Lower lobe of right lung (tissue), 2 donors: ENCODE results near the gene SMYD4. TPM values are rescaled to one million over a fixed set of nuclear protein-coding genes. Genes with fewer than 3 reads are reported as not detected.
A peak's percentile ranks its signal among the peaks of the same experiment; 100 is the strongest.

ENCODE experiments used
- ATAC-seq, 2 donors: fragments of 200-7000 bp; cut with Tn5 transposase; one replicate each; pipeline ENCODE4 v1.9.1; 2020 to 2022; ENCODE audit warnings: mild to moderate bottlenecking in 2 of 2, moderate library complexity in 2 of 2
- DNase-seq: peaks from one replicate; pipeline ENCODE4 v3.0.0-alpha.2; 2020
- H3K27ac ChIP-seq: fragments of 200-600 bp; one replicate; pipeline ENCODE4 v1.8.0; 2022
- H3K27me3 ChIP-seq: fragments of 200-600 bp; one replicate; pipeline ENCODE4 v1.8.0; 2022; ENCODE audit warnings: low read depth
- H3K36me3 ChIP-seq: fragments of 200-600 bp; one replicate; pipeline ENCODE4 v1.8.0; 2022; ENCODE audit warnings: mild to moderate bottlenecking
- H3K4me1 ChIP-seq: fragments of 200-600 bp; one replicate; pipeline ENCODE4 v1.8.0; 2022
- H3K4me3 ChIP-seq: fragments of 200-600 bp; one replicate; pipeline ENCODE4 v1.8.0; 2022; ENCODE audit warnings: mild to moderate bottlenecking
- H3K9me3 ChIP-seq: fragments of 200-600 bp; one replicate; pipeline ENCODE4 v1.8.0; 2022
- intact Hi-C: fragments of 100-400 bp; cut with DNase I; formaldehyde crosslinking; loops from one replicate; pipeline ENCODE4 v1.11.0; 2022
- total RNA-seq: library from RNA; stranded (reverse); fragmentation: NEBNext Ultra II Directional; extraction: Animal tissue kit (Norgen Biotek cat#: 25700); gene quantifications from one replicate; pipeline ENCODE4 v1.2.1, GENCODE V29; 2021
- TF ChIP-seq, protein P1 (sequence below): fragments of 200-600 bp; IDR thresholded peaks from one replicate; pipeline ENCODE4 v1.8.0; 2022; ENCODE audit warnings: antibody characterized with exemption, mild to moderate bottlenecking
- donor health status: DM: no; HTN: yes; CAD: no; lungs with severe emphysema.

Gene SMYD4
- total RNA-seq, 1 donor from 2014 or later = 21.9 TPM

DNA sequence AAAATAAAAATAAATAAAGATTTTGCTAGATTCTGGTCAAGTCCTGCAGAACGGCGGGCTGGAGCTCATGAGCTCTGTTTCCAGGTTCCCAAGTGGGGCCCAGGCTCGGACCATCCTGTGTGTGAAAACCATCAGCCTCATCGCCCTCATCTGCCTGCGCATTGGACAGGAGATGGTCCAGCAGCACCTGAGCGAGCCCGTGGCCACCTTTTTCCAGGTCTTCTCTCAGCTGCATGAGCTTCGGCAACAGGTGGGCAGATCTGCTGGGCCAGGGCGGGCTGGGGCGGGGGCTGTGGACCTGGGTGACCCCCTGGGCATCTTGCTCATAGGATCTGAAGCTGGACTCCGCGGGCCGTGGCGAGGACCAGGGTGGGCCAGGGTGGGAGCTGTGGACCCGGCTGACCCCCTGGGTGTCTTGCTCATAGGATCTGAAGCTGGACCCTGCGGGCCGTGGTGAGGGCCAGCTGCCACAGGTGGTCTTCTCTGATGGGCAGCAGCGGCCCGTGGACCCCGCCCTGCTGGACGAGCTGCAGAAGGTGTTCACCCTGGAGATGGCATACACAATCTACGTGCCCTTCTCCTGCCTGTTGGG, 97.4 kb downstream of the SMYD4 start:
- Histone ChIP-seq H3K4me3 (no peak overlapping the region), H3K9me3 (no peaks in the 10 kb centered on the region), H3K27me3 (no peaks in the 10 kb centered on the region), H3K27ac (no peak overlapping the region), H3K36me3 (peaks cover 90% of the 10 kb centered on the region), H3K4me1 (peaks cover 56% of the 10 kb centered on the region)
- TF ChIP-seq, protein P1, sequence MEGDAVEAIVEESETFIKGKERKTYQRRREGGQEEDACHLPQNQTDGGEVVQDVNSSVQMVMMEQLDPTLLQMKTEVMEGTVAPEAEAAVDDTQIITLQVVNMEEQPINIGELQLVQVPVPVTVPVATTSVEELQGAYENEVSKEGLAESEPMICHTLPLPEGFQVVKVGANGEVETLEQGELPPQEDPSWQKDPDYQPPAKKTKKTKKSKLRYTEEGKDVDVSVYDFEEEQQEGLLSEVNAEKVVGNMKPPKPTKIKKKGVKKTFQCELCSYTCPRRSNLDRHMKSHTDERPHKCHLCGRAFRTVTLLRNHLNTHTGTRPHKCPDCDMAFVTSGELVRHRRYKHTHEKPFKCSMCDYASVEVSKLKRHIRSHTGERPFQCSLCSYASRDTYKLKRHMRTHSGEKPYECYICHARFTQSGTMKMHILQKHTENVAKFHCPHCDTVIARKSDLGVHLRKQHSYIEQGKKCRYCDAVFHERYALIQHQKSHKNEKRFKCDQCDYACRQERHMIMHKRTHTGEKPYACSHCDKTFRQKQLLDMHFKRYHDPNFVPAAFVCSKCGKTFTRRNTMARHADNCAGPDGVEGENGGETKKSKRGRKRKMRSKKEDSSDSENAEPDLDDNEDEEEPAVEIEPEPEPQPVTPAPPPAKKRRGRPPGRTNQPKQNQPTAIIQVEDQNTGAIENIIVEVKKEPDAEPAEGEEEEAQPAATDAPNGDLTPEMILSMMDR = no peak
- ATAC-seq = no peak
- intact Hi-C loops = no loop called here
- DNase-seq = no peak

DNA sequence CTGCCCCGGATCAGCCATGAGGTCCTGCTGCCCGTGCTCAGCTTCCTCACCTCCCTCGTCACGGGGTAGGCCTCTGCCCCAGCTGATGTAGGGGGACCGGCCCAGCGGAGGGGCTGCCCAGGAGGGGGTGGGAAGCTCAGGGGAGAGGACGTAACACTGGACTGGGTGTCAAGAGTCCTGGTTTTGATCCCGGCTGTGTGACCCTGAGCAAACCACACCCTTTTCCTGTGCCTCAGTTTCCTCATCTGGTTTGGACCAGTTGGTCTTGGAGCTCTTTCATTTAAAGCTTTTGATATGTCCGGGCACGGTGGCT, 98.6 kb downstream of the SMYD4 start:
- TF ChIP-seq, protein P1 = no peak
- H3K36me3 ChIP-seq = peaks cover 94% of the 10 kb centered on the region
- peak overlapping the region; percentile 84 for H3K27ac ChIP-seq

DNA sequence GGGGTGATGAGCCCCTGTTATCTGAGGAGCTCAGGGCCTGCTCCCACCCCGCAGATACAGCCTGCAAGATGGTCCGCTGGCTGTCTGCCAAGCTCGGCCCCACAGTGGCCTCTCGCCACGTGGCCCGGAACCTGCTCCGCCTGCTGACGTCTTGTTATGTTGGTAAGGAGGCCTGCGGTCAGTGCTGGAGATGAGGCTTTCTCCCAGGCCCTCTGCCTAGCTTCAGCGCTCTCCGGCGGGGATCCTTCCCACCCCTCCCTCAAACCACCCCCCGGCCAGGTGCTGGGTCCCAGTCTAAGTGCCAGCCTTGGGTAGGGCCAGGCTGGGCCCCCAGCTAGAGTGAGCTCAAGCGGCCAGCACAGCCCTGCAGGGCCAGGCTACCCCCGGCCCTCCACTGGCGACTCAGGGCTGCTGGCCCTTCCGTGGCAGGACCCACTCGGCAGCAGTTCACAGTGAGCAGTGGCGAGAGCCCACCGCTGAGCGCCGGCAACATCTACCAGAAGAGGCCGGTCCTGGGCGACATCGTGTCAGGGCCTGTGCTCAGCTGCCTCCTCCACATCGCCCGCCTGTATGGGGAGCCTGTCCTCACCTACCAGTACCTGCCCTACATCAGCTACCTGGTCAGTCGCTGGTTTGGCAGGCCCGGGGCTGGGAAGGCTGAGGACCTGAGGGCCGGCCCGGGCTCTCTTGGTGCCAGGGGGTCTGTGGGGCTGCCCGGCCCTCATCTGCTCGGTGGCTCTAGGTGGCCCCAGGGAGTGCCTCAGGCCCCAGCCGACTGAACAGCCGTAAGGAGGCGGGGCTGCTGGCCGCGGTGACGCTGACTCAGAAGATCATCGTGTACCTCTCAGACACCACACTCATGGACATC, 99.1 kb downstream of the SMYD4 start:
- peak; percentile 84 for DNase-seq
- Histone ChIP-seq H3K27ac (peak overlapping the region; percentile 84), H3K4me1 (peaks cover 56% of the 10 kb centered on the region), H3K27me3 (no peaks in the 10 kb centered on the region), H3K9me3 (no peaks in the 10 kb centered on the region), H3K36me3 (peaks cover 91% of the 10 kb centered on the region), H3K4me3 (peak overlapping the region; percentile 33)
- TF ChIP-seq, protein P1 = no peak
- intact Hi-C loops = no loop called here
- peak; percentile 67 to 78 for ATAC-seq

More for the DNA sequence above, 98.6 kb downstream of the SMYD4 start:
- ATAC-seq = peak in 1 of 2 donors; percentile 2
- intact Hi-C loops = no loop called here
- no peak for DNase-seq
- no peaks in the 10 kb centered on the region for H3K9me3 ChIP-seq
- H3K4me3 ChIP-seq = no peak overlapping the region
- no peaks in the 10 kb centered on the region for H3K27me3 ChIP-seq
- H3K4me1 ChIP-seq = peaks cover 56% of the 10 kb centered on the region

GRCh38 chr17:1729966-1730325, 99.8 kb downstream of the SMYD4 start:
- no peak for DNase-seq
- Histone ChIP-seq H3K27ac (peak overlapping the region; percentile 84), H3K9me3 (no peaks in the 10 kb centered on the region), H3K4me3 (peak overlapping the region; percentile 33), H3K36me3 (peaks cover 85% of the 10 kb centered on the region), H3K4me1 (peaks cover 60% of the 10 kb centered on the region), H3K27me3 (no peaks in the 10 kb centered on the region)
- ATAC-seq = peak; percentile 27 to 38
- intact Hi-C loops = no loop called here
- TF ChIP-seq, protein P1 = no peak

Other genes starting within 250 kb of the SMYD4 start
- gene SLC43A2, start 201.1 kb downstream of the SMYD4 start, total RNA-seq = 44.6 TPM
- gene SCARF1, start 184.2 kb downstream of the SMYD4 start, total RNA-seq = 37.4 TPM
- gene RILP, start 180.0 kb downstream of the SMYD4 start, total RNA-seq = 41.5 TPM
- 280 TPM for gene PRPF8, start 145.0 kb downstream of the SMYD4 start, total RNA-seq
- 13.4 TPM for gene TLCD2, start 119.5 kb downstream of the SMYD4 start, total RNA-seq
- 49.9 TPM for gene WDR81, start 105.2 kb downstream of the SMYD4 start, total RNA-seq
- gene SERPINF2, start 87.0 kb downstream of the SMYD4 start, total RNA-seq = 24.1 TPM
- gene SERPINF1, start 67.8 kb downstream of the SMYD4 start, total RNA-seq = 204 TPM
- 67.1 TPM for gene RPA1, start 103 bp upstream of the SMYD4 start, total RNA-seq
- 5.8 TPM for gene RTN4RL1, start 195.4 kb upstream of the SMYD4 start, total RNA-seq
- 38.0 TPM for gene DPH1, start 200.3 kb upstream of the SMYD4 start, total RNA-seq
- gene OVCA2, start 212.1 kb upstream of the SMYD4 start, total RNA-seq = 20.3 TPM
- 20.6 TPM for gene HIC1, start 225.2 kb upstream of the SMYD4 start, total RNA-seq